Chondrocyte (in vitro differentiated cells): ENCODE data around the gene ZRSR2. TPM values are rescaled to one million over a fixed set of nuclear protein-coding genes. Genes with fewer than 3 reads are reported as not detected.

Experiments used
- DNase-seq: peaks from one replicate; pipeline ENCODE4 v3.0.0; 2021; ENCODE audit warnings: mixed read lengths, low spot score
- H3K27ac Mint-ChIP-seq: one replicate; pipeline ENCODE4 v1.8.0; 2021; ENCODE audit warnings: mild to moderate bottlenecking, moderate library complexity, mixed read lengths; ENCODE audit not compliant: unreplicated experiment
- H3K27me3 Mint-ChIP-seq: 2 replicates; pipeline ENCODE4 v1.8.0; 2021; ENCODE audit warnings: low read depth, mixed read lengths
- H3K36me3 Mint-ChIP-seq: 2 replicates; pipeline ENCODE4 v1.8.0; 2021; ENCODE audit warnings: low read depth, mixed read lengths
- H3K4me1 Mint-ChIP-seq: 2 replicates; pipeline ENCODE4 v1.8.0; 2021; ENCODE audit warnings: low read depth, mild to moderate bottlenecking, mixed read lengths
- H3K4me3 Mint-ChIP-seq: one replicate; pipeline ENCODE4 v1.8.0; 2021; ENCODE audit warnings: mild to moderate bottlenecking, moderate library complexity, mixed read lengths; ENCODE audit not compliant: unreplicated experiment
- H3K9me3 Mint-ChIP-seq: 2 replicates; pipeline ENCODE4 v1.8.0; 2021; ENCODE audit warnings: low read depth, mixed read lengths
- total RNA-seq: library from RNA; stranded (reverse); gene quantifications from 3 replicates; pipeline ENCODE4 v1.2.1, GENCODE V29; 2021
- TF ChIP-seq, protein P1 (sequence below): fragments of 200-600 bp; sonication (generic); IDR thresholded peaks from 2 replicates; pipeline ENCODE4 v1.5.0; 2021; ENCODE audit warnings: antibody characterized with exemption, mild to moderate bottlenecking, moderate library complexity

Gene ZRSR2
- total RNA-seq, 1 donor from 2014 or later = 13.9 TPM

DNA sequence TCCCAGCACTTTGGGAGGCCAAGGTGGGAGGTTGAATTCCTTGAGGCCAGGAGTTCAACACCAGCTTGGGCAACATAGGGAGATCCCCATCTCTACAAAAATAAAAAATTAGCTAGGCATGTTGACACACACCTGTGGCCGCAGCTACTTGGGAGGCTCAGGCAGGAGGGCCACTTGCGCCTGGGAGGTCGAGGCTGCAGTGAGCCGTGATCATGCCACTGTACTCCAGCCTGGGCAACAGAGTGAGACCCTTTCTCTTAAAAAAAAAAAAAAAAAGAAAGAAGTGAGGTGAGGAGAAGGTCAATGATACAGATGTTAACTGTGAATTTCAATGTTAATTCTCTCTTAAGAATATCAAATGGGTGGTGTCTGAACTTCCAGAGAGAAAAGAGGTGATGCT, 79.4 kb downstream of the ZRSR2 start:
- Mint-ChIP-seq H3K4me1 (no peaks in the 10 kb centered on the region), H3K4me3 (no peak overlapping the region), H3K36me3 (no peaks in the 10 kb centered on the region), H3K27ac (no peak overlapping the region), H3K9me3 (no peaks in the 10 kb centered on the region), H3K27me3 (peaks cover 4% of the 10 kb centered on the region)
- TF ChIP-seq, protein P1, sequence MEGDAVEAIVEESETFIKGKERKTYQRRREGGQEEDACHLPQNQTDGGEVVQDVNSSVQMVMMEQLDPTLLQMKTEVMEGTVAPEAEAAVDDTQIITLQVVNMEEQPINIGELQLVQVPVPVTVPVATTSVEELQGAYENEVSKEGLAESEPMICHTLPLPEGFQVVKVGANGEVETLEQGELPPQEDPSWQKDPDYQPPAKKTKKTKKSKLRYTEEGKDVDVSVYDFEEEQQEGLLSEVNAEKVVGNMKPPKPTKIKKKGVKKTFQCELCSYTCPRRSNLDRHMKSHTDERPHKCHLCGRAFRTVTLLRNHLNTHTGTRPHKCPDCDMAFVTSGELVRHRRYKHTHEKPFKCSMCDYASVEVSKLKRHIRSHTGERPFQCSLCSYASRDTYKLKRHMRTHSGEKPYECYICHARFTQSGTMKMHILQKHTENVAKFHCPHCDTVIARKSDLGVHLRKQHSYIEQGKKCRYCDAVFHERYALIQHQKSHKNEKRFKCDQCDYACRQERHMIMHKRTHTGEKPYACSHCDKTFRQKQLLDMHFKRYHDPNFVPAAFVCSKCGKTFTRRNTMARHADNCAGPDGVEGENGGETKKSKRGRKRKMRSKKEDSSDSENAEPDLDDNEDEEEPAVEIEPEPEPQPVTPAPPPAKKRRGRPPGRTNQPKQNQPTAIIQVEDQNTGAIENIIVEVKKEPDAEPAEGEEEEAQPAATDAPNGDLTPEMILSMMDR = no peak
- no peak for DNase-seq

DNA sequence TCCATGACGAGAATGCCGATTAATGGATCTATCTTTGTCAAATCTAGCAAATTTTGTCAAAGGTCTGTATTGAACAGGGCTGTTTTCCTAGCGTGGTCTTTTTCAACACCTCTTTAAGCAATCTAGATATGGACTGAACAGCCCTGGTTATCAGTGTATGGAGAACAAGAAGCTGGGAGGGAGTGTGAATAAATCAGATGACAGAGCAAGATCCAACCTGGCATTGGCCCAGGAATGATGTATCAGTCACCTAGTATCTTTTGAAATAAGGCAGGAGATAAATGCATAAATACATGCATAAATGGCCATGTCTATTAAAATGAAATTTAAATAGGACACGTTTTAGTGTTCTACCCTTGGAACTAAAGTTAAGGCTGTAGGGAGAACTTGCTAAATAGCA, 80.0 kb downstream of the ZRSR2 start:
- H3K9me3 Mint-ChIP-seq = no peaks in the 10 kb centered on the region
- TF ChIP-seq, protein P1 = no peak
- no peaks in the 10 kb centered on the region for H3K36me3 Mint-ChIP-seq
- H3K27ac Mint-ChIP-seq = no peak overlapping the region
- H3K4me3 Mint-ChIP-seq = no peak overlapping the region
- H3K27me3 Mint-ChIP-seq = peaks cover 4% of the 10 kb centered on the region
- H3K4me1 Mint-ChIP-seq = no peaks in the 10 kb centered on the region
- no peak for DNase-seq

Other genes starting within 250 kb of the ZRSR2 start
- not detected in 3 replicates for gene ACE2, start 189.5 kb upstream of the ZRSR2 start, total RNA-seq
- 0.20 TPM in 1 of 3 replicates, not detected in the others for gene CLTRN, start 125.7 kb upstream of the ZRSR2 start, total RNA-seq
- 4.5 to 7.9 TPM (median 7.5 TPM) in 3 replicates for gene CA5B, start 52.2 kb upstream of the ZRSR2 start, total RNA-seq
- 59.1 to 72.5 TPM (median 68.4 TPM) in 3 replicates for gene AP1S2, start 64.3 kb downstream of the ZRSR2 start, total RNA-seq